Ovary (tissue), 9 donors: ENCODE data around the gene PDE3A. TPM values are rescaled to one million over a fixed set of nuclear protein-coding genes. Genes with fewer than 3 reads are reported as not detected.

ENCODE experiments used
- DNase-seq, 5 donors: peaks; one replicate each; pipeline ENCODE4 v3.0.0-alpha.2; 2019 to 2020
- H3K27ac ChIP-seq, 2 donors: fragments of 200-600 bp; one replicate each; pipeline versions ENCODE4 v1.5.1 to v1.8.0; 2019 to 2022
- H3K27me3 ChIP-seq: fragments of 200-600 bp; one replicate; pipeline ENCODE4 v1.8.0; 2022
- H3K36me3 ChIP-seq: fragments of 200-600 bp; sonication (generic); one replicate; pipeline ENCODE4 v1.5.1; 2019
- H3K4me1 ChIP-seq: one replicate; pipeline ENCODE4 v1.8.1; 2013; ENCODE audit warnings: mild to moderate bottlenecking, moderate library complexity; ENCODE audit not compliant: insufficient read depth
- H3K4me3 ChIP-seq: fragments of 200-600 bp; sonication (generic); one replicate; pipeline ENCODE4 v1.5.1; 2017
- H3K9me3 ChIP-seq, 2 donors: fragments of 200-600 bp in 1 of 2; sonication (generic) in 1 of 2; one replicate each; pipeline versions ENCODE4 v1.5.1 to v1.8.1; 2013 to 2019; ENCODE audit warnings: mild to moderate bottlenecking in 1 of 2, moderate library complexity in 1 of 2
- CTCF ChIP-seq, 3 donors: fragments of 450-650 bp in 2 of 3; fragments of 200-600 bp in 1 of 3; IDR thresholded peaks; one replicate each; pipeline versions ENCODE4 v1.5.1 to v1.8.0; 2016 to 2022; ENCODE audit warnings: antibody characterized with exemption in 3 of 3, mild to moderate bottlenecking in 1 of 3
- EP300 ChIP-seq: sonication (generic); formaldehyde crosslinking; IDR thresholded peaks from one replicate; pipeline ENCODE4 v1.6.1; 2017; ENCODE audit warnings: antibody characterized with exemption
- POLR2A ChIP-seq: fragments of 450-650 bp; IDR thresholded peaks from one replicate; pipeline ENCODE4 v1.6.1; 2017; ENCODE audit warnings: antibody characterized with exemption, mild to moderate bottlenecking, moderate library complexity
- WGBS, 3 donors: extraction: QIAGEN DNeasy Blood & Tissue Kit in 1 of 3; methylation state at CpG; one replicate each; pipeline versions ENCODE4 v1.1.5 to v1.1.7; 2013 to 2017; 5-methylcytosine and 5-hydroxymethylcytosine counted together
- intact Hi-C, 4 donors: fragments of 100-400 bp; cut with DNase I; formaldehyde crosslinking; loops; one replicate each; pipeline versions ENCODE4 v1.11.0 to v1.15.1; 2022 to 2023
- polyA plus RNA-seq, 2 donors: library from polyadenylated mRNA; stranded (reverse); fragments of 200-250 nt in 1 of 2; fragments of 350-450 nt in 1 of 2; fragmentation: Illumina TruSeq in 1 of 2; extraction: RNeasy Lipid Tissue Mini Kit (QIAGEN cat#74804) in 1 of 2; gene quantifications; one replicate each; pipeline ENCODE4 v1.2.3, GENCODE V29; 2013 to 2014
- total RNA-seq, 7 donors: library from RNA; depleted of rRNA in 2 of 7; stranded (reverse); fragments of >200 nt in 2 of 7; fragmentation: NEBNext Ultra II Directional in 3 of 7; extraction: Animal tissue kit (Norgen Biotek cat#: 25700) in 3 of 7; gene quantifications; one replicate each; pipeline versions ENCODE4 v1.1.0 to v1.2.4, GENCODE V29; 2016 to 2023
- donor health status: DM: no; HTN: no; CAD: no; lungs with moderate emphysema.
- donor health status: DM: no; HTN: no; CAD: no.
- donor health status: Bipolar disorder and iron deficiency.
- donor health status: DM: yes; HTN: yes; CAD: no.
- donor health status: DM: no; HTN: no; CAD: no.
- donor health status: DM: yes; HTN: yes; CAD: no.

The PDE3A gene
- total and polyA plus RNA-seq, 9 donors = 3.7 to 15.2 (median 7.1) TPM

DNA sequence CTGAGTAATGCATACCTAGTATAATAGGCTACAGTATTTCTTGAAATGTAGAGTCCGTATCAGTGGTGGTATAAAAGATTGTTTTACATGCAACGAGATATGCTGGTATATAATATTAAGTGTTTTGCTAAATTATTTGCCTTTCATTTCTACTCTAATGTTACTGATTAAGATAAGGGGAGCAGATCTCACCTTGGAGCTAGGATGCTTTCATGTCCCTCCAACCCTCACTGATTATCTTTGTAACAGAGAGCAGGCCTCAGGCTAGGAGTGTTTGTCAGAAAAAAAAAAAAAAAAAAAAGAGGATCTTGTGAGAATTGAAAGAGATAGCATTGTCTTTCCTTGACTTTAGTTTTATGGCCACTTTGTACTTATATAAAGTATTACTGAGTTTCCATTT lies 92.6 kb downstream of the PDE3A start:
- DNase-seq = no peak
- no peak for TF ChIP-seq POLR2A
- no peak for TF ChIP-seq EP300
- no peak for TF ChIP-seq CTCF (IDR thresholded peaks at IDR 0.05)
- WGBS, 3 donors = 48 to 95% (median 67%) methylated on average over 2 of the region's 2 CpGs
- H3K9me3 ChIP-seq = no peaks in the 10 kb centered on the region
- intact Hi-C loops = loop anchor here in 1 of 4 donors (10.0 kb wide), 1 partner anchor 144 kb away; no protein-coding TSS in a partner anchor
- H3K27ac ChIP-seq = no peak overlapping the region
- H3K4me3 ChIP-seq = no peak overlapping the region
- H3K4me1 ChIP-seq = peaks cover 3% of the 10 kb centered on the region
- H3K36me3 ChIP-seq = no peaks in the 10 kb centered on the region
- no peaks in the 10 kb centered on the region for H3K27me3 ChIP-seq

DNA sequence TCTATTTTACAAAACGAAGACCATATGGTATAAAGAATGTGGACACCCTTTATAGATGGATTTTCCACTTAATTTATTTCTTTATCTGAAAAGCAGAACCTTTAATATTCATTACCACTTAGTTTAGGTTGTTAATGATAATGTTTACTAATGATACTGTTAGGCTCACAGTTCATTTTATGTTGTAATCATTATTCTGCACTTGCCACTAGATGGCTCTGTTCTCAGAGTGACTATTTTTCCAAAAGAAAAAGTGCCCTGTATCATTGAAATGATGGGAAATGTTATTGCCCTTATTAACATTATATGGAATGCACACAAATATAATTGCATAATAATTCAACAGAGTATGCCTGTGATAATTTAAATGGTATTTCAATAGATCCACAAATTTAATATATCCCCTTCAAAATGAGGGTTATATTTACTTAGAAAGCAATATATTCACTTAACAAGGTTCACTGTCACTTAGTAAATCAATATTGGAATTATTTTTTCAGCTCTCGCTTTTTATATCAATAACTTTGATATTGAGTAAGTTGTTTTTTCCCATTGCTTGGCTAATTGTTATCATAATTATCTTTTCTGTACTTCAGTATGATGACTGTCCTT lies 95.7 kb downstream of the PDE3A start:
- no peak for DNase-seq
- Histone ChIP-seq H3K4me3 (no peak overlapping the region), H3K36me3 (no peaks in the 10 kb centered on the region), H3K27me3 (no peaks in the 10 kb centered on the region), H3K9me3 (no peaks in the 10 kb centered on the region), H3K27ac (no peak overlapping the region), H3K4me1 (peaks cover 5% of the 10 kb centered on the region)
- WGBS, 3 donors = 70 to 83% (median 79%) methylated on average over 2 of the region's 2 CpGs
- intact Hi-C loops = loop anchor here in 1 of 4 donors (10.0 kb wide), 1 partner anchor 141 kb away; no protein-coding TSS in a partner anchor
- peak in 1 of 3 donors; percentile 32 for TF ChIP-seq CTCF (IDR thresholded peaks at IDR 0.05)
- TF ChIP-seq POLR2A = no peak

DNA sequence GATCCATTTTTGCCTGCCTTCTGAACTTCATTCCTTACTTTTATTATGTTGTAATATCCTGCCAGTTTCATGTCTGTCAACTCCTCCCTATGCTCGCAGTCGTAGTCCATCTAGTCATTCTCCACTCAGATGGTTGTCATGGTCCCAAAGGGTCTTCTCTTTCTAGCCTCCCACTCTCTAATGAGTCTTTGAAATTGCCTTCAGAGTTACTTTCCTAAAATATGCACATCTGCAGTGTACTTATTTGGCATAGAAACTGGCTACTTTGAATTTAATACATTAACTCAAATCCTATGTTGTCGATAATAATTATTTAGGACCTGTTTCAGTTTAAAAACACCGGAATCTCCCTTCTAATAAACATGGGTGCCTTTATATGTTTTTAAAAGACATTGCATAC lies 101.0 kb downstream of the PDE3A start:
- WGBS, 3 donors = 83 to 90% (median 89%) methylated on average over 4 of the region's 4 CpGs
- intact Hi-C loops = loop anchor here in 1 of 4 donors (10.0 kb wide), 1 partner anchor 136 kb away; no protein-coding TSS in a partner anchor
- no peaks in the 10 kb centered on the region for H3K36me3 ChIP-seq
- DNase-seq = no peak
- no peak overlapping the region for H3K4me3 ChIP-seq
- H3K4me1 ChIP-seq = peaks cover 5% of the 10 kb centered on the region
- H3K9me3 ChIP-seq = no peaks in the 10 kb centered on the region
- no peaks in the 10 kb centered on the region for H3K27me3 ChIP-seq
- H3K27ac ChIP-seq = no peak overlapping the region
- TF ChIP-seq POLR2A = no peak
- no peak for TF ChIP-seq EP300
- TF ChIP-seq CTCF (IDR thresholded peaks at IDR 0.05) = no peak

DNA sequence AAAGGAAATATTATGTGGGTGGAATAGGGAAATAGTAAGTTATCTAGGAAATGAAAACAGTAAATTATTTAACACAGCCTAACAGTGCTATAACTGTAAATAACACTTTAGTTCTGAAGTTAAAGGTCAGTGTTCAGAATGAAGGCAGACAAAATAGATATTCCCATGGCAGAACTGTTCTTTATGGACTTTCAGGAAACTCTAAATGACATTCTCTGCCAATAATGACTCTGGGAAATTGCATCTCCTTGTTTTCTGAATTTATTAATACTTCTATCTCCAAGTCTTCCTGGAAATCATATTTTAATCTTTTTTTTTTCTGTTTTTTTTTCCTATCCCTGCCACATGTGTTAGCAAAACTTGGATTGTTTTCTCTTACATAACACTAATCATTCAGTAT lies 101.4 kb downstream of the PDE3A start:
- no peak for DNase-seq
- Histone ChIP-seq H3K4me1 (peaks cover 5% of the 10 kb centered on the region), H3K4me3 (no peak overlapping the region), H3K36me3 (no peaks in the 10 kb centered on the region), H3K27ac (no peak overlapping the region), H3K27me3 (no peaks in the 10 kb centered on the region), H3K9me3 (no peaks in the 10 kb centered on the region)
- intact Hi-C loops = loop anchor here in 1 of 4 donors (10.0 kb wide), 1 partner anchor 135 kb away; no protein-coding TSS in a partner anchor
- no peak for TF ChIP-seq EP300
- no peak for TF ChIP-seq POLR2A
- no peak for TF ChIP-seq CTCF (IDR thresholded peaks at IDR 0.05)
